Epithelial cell of esophagus (primary cell): Measurements from ENCODE around the gene STON1.

Experiments used
- DNase-seq: peaks from one replicate; pipeline ENCODE4 v3.0.0; 2010; ENCODE audit warnings: low read depth
- H3K4me3 ChIP-seq: 2 replicates; pipeline ENCODE4 v1.5.1; 2011; ENCODE audit warnings: mild to moderate bottlenecking, low read length, control low read depth
- TF ChIP-seq, protein P1 (sequence below): IDR thresholded peaks from 2 replicates; pipeline ENCODE4 v1.5.1; 2011; ENCODE audit warnings: low read depth, mild to moderate bottlenecking, low read length, control low read depth, inconsistent platforms; ENCODE audit not compliant: insufficient read depth; ENCODE audit errors: missing control alignments

STON1 gene

DNA sequence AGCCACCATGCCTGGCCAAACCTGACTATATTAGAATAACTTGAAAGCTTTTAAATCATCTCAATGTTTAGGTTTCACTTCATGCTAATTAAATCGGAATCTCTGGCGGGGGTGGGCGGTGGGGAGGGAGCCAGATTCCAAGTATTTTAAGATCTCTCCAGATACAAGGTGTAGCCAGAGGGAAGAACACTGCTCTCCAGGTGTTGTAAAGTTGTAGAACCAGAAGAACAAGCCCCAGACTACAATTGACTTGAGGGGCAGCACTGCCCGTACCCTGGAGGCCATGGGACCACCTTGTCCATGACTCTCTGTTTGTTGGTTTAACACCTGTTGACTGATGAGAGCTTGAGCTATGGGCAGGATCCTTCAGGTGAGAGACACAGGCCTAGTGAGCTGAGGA lies 54.6 kb downstream of the STON1 start:
- no peak for DNase-seq
- H3K4me3 ChIP-seq: no peak overlapping the region
- TF ChIP-seq, protein P1, sequence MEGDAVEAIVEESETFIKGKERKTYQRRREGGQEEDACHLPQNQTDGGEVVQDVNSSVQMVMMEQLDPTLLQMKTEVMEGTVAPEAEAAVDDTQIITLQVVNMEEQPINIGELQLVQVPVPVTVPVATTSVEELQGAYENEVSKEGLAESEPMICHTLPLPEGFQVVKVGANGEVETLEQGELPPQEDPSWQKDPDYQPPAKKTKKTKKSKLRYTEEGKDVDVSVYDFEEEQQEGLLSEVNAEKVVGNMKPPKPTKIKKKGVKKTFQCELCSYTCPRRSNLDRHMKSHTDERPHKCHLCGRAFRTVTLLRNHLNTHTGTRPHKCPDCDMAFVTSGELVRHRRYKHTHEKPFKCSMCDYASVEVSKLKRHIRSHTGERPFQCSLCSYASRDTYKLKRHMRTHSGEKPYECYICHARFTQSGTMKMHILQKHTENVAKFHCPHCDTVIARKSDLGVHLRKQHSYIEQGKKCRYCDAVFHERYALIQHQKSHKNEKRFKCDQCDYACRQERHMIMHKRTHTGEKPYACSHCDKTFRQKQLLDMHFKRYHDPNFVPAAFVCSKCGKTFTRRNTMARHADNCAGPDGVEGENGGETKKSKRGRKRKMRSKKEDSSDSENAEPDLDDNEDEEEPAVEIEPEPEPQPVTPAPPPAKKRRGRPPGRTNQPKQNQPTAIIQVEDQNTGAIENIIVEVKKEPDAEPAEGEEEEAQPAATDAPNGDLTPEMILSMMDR: no peak

GRCh38 chr2:48586433-48586832 lies 56.5 kb downstream of the STON1 start:
- no peak for DNase-seq
- no peak overlapping the region for H3K4me3 ChIP-seq
- TF ChIP-seq, protein P1: no peak

DNA sequence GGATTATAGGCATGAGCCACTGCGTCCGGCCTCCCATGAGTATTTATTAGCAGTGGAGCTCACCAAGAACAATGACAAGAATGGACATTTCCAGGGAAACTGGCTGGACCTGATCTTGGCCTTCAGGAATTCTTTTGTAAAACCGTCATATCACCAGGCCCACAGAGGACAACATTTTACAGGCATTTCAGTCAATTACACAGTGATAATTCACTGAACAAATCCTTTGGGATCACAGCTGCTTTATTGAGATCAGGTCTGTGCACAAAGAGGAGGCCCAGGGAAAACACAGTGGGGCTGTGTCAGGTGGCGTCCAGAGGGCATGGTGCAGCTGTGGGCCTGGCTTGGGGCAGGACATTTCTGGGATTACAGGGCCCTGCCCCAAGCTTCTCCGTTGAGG lies 57.6 kb downstream of the STON1 start:
- no peak for DNase-seq
- H3K4me3 ChIP-seq: no peak overlapping the region
- TF ChIP-seq, protein P1: no peak

- no peak overlapping the region for H3K4me3 ChIP-seq
- no peak for DNase-seq
- TF ChIP-seq, protein P1: no peak
Observed at GRCh38 chr2:48587961-48588360, 58.0 kb downstream of the STON1 start.

GRCh38 chr2:48588745-48589144 lies 58.8 kb downstream of the STON1 start:
- no peak overlapping the region for H3K4me3 ChIP-seq
- DNase-seq: peak; percentile 6

DNA sequence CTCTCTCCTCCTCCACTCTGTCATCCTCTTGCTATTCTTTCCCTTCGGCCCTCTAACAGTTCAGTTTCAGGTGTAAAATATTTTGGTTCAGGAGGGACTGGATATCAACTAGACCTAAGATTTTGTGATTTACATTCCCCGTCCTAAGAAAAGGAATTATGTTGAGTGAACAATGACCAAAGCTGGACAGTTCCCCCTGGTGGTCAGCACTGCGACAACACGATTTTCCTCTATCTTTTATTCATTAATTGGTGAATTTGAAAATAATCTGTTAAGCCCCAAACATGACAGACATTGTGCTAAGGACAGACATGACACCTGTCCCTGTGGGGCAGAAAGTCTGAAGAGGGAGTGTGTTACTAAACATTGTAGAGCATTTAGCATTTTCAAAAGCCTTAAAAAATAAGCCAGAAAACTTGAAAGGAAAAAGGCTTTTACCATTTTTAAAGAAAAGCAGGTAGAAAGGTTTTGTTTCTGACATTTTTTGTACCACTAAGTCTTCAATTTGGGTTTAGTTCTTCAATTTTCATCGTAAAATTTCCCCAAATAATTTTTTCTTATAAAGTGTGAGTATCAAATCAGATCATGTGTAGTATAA lies 59.3 kb downstream of the STON1 start:
- DNase-seq: peak; percentile 40
- no peak overlapping the region for H3K4me3 ChIP-seq
- TF ChIP-seq, protein P1: peak; percentile 63

More at GRCh38 chr2:48588745-48589144, 58.8 kb downstream of the STON1 start:
- TF ChIP-seq, protein P1: no peak

DNA sequence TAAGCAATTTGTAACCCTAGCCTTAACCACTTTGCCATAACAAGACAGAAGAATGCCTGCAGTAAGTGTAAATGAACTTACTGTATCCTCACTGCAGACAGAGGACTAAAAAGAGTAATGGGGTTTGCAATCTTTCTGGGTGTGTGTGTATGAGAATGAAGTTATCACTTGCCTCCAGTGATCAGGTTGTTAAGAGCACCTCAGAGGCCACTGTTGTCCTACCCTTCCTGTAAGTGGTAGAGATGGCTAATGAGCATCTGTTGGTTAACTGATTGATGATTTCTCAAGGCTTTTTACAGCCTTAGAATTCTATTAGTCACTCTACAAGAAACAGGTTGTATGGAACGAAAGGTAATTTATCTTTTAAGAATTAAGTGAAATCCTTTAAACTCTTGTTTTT lies 60.1 kb downstream of the STON1 start:
- H3K4me3 ChIP-seq: no peak overlapping the region
- TF ChIP-seq, protein P1: no peak
- no peak for DNase-seq
